ENCODE results near the gene CAB39. TPM values are rescaled to one million over a fixed set of nuclear protein-coding genes. Genes with fewer than 3 reads are reported as not detected.

The CAB39 gene
- total RNA-seq, 1 experiment from 2014 or later = 39.9 TPM

DNA sequence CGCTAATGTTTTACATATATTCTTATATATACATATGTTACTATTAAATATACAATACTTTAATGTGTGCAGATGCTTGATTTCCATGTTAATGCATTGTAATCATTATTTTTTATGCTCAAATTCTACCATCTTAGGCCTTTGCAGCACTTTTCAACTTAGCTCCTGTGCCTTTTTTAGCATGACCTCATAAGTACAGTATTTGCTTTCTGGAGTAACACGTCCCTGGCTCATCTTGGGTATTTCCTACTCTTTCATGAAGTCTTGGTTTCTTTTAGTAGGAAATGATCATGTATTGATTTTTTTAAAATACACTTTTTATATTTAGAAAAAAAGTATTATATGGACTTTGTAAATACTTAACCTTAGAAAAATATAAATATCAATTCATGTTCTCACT is 36.5 kb downstream of the CAB39 start:
- ChIA-PET POLR2A (no interaction called here), CTCF (no interaction called here)
- DNase-seq (ENCODE audit: low read depth, low spot score) (no peak), ATAC-seq (no peak)
- intact Hi-C loops (cut with micrococcal nuclease; ENCODE audit: unreplicated experiment) = no loop called here
- no peaks in the 10 kb centered on the region for H3K4me1 ChIP-seq (ENCODE audit: control insufficient read depth, insufficient read depth, low read length)
- TF ChIP-seq POLR2AphosphoS5 (IDR thresholded peaks at IDR 0.05; ENCODE audit: low read depth, low read length) = no peak
- TF ChIP-seq TCF7L2 (IDR thresholded peaks at IDR 0.05; ENCODE audit: low read depth, low read length) = no peak
- TF ChIP-seq, protein P1, sequence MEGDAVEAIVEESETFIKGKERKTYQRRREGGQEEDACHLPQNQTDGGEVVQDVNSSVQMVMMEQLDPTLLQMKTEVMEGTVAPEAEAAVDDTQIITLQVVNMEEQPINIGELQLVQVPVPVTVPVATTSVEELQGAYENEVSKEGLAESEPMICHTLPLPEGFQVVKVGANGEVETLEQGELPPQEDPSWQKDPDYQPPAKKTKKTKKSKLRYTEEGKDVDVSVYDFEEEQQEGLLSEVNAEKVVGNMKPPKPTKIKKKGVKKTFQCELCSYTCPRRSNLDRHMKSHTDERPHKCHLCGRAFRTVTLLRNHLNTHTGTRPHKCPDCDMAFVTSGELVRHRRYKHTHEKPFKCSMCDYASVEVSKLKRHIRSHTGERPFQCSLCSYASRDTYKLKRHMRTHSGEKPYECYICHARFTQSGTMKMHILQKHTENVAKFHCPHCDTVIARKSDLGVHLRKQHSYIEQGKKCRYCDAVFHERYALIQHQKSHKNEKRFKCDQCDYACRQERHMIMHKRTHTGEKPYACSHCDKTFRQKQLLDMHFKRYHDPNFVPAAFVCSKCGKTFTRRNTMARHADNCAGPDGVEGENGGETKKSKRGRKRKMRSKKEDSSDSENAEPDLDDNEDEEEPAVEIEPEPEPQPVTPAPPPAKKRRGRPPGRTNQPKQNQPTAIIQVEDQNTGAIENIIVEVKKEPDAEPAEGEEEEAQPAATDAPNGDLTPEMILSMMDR (IDR thresholded peaks at IDR 0.05) = no peak
- TF ChIP-seq, protein P2, sequence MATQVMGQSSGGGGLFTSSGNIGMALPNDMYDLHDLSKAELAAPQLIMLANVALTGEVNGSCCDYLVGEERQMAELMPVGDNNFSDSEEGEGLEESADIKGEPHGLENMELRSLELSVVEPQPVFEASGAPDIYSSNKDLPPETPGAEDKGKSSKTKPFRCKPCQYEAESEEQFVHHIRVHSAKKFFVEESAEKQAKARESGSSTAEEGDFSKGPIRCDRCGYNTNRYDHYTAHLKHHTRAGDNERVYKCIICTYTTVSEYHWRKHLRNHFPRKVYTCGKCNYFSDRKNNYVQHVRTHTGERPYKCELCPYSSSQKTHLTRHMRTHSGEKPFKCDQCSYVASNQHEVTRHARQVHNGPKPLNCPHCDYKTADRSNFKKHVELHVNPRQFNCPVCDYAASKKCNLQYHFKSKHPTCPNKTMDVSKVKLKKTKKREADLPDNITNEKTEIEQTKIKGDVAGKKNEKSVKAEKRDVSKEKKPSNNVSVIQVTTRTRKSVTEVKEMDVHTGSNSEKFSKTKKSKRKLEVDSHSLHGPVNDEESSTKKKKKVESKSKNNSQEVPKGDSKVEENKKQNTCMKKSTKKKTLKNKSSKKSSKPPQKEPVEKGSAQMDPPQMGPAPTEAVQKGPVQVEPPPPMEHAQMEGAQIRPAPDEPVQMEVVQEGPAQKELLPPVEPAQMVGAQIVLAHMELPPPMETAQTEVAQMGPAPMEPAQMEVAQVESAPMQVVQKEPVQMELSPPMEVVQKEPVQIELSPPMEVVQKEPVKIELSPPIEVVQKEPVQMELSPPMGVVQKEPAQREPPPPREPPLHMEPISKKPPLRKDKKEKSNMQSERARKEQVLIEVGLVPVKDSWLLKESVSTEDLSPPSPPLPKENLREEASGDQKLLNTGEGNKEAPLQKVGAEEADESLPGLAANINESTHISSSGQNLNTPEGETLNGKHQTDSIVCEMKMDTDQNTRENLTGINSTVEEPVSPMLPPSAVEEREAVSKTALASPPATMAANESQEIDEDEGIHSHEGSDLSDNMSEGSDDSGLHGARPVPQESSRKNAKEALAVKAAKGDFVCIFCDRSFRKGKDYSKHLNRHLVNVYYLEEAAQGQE (IDR thresholded peaks at IDR 0.05; ENCODE audit: insufficient read depth in 1 of 2, low read depth in 2 of 2, low read length in 1 of 2) = no peak
- TF ChIP-seq SIN3A (IDR thresholded peaks at IDR 0.05; ENCODE audit: borderline replicate concordance, insufficient read depth, low read depth, low read length) = no peak
- BruUV-seq (replicated peaks) = no TSS peak
- H3K27ac ChIP-seq (ENCODE audit: low read length) = no peak overlapping the region
- H3K9me3 ChIP-seq (ENCODE audit: control insufficient read depth, insufficient read depth, low read depth, low read length) = no peaks in the 10 kb centered on the region
- no peaks in the 10 kb centered on the region for H3K36me3 ChIP-seq (ENCODE audit: control insufficient read depth, insufficient read depth, low read length)
- H3K4me3 ChIP-seq (ENCODE audit: low read depth in 2 of 2, low read length in 2 of 2) = no peak overlapping the region
- in situ Hi-C loops (cut with HindIII; ENCODE audit: low pct_unique_long_range_greater_than_20kb, low sequenced_read_pairs) = no loop called here
- no peaks in the 10 kb centered on the region for H3K27me3 ChIP-seq (ENCODE audit: control insufficient read depth, insufficient read depth, low read length)

DNA sequence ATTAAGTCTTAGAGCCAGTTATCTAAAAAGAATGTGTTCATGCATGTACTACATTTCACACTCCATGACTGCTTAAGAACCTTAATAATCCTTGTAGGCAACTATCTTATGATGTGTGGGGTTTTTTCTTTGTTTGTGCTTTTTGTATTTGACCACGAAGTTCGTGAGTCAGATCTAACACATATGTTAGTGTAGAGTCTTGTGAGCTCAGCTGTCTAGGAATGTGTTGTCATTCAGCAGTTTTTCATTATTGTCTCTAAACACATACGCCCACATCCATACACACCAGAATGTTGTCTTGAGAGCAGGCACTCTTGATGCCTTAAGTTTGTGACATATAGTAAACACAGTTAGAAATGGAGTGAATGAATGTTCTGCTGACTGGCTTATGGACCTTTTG is 38.4 kb downstream of the CAB39 start:
- in situ Hi-C loops (cut with HindIII; ENCODE audit: low pct_unique_long_range_greater_than_20kb, low sequenced_read_pairs) = no loop called here
- CTCF ChIA-PET = no interaction called here

More for the DNA sequence above, 38.4 kb downstream of the CAB39 start:
- Histone ChIP-seq H3K27me3 (ENCODE audit: control insufficient read depth, insufficient read depth, low read length) (no peaks in the 10 kb centered on the region), H3K4me3 (ENCODE audit: low read depth in 2 of 2, low read length in 2 of 2) (no peak overlapping the region), H3K27ac (ENCODE audit: low read length) (no peak overlapping the region), H3K36me3 (ENCODE audit: control insufficient read depth, insufficient read depth, low read length) (no peaks in the 10 kb centered on the region), H3K9me3 (ENCODE audit: control insufficient read depth, insufficient read depth, low read depth, low read length) (no peaks in the 10 kb centered on the region), H3K4me1 (ENCODE audit: control insufficient read depth, insufficient read depth, low read length) (no peaks in the 10 kb centered on the region)
- TF ChIP-seq SIN3A (IDR thresholded peaks at IDR 0.05; ENCODE audit: borderline replicate concordance, insufficient read depth, low read depth, low read length) = no peak
- TF ChIP-seq, protein P1 (IDR thresholded peaks at IDR 0.05) = no peak
- TF ChIP-seq, protein P2 (IDR thresholded peaks at IDR 0.05; ENCODE audit: insufficient read depth in 1 of 2, low read depth in 2 of 2, low read length in 1 of 2) = no peak
- no peak for TF ChIP-seq POLR2AphosphoS5 (IDR thresholded peaks at IDR 0.05; ENCODE audit: low read depth, low read length)
- TF ChIP-seq TCF7L2 (IDR thresholded peaks at IDR 0.05; ENCODE audit: low read depth, low read length) = no peak
- intact Hi-C loops (cut with micrococcal nuclease; ENCODE audit: unreplicated experiment) = no loop called here
- no TSS peak for BruUV-seq (replicated peaks)
- DNase-seq (ENCODE audit: low read depth, low spot score) = no peak
- POLR2A ChIA-PET = no interaction called here
- no peak; the same call in 1 of the 2 replicates for ATAC-seq
